Measurements from ENCODE around the gene CDHR5. TPM values are rescaled to one million over a fixed set of nuclear protein-coding genes. Genes with fewer than 3 reads are reported as not detected.

Gene CDHR5
- total RNA-seq, 1 experiment from 2014 or later = not detected

DNA sequence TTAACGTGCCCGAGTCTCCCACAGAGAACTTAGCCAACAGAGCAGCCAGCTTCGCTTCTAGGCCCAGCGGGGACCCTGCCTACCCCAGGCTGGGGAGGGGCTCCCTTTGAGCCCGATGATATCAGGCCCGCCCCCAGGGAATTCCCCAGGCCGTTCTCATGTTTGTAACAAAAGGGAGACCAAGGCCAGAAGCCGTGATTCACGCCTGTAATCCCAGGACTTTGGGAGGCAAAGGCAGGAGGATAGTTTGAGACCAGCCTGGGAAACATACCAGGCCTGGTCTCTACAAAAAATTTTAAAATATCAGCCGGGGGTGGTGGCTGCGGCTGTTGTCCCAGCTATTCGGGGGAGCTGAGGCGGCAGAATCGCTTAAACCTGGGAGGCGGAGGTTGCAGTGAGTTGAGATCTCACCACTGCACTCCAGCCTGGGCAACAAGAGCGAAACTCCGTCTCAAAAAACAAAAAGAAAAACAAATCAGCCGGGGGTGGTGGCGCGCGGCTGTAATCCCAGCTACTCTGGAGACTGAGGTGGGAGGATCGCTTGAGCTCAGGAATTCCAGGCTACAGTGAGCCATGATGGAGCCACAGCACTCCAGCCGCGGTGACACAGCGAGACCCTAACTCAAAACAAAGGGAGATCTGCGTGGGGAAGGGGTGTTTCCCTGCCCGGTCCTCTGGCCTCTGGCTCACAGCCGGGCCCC, 14.0 kb upstream of the CDHR5 start:
- Histone ChIP-seq H3K36me3 (replicated peaks; ENCODE audit: control insufficient read depth, insufficient read depth, low read length) (no peaks in the 10 kb centered on the region), H3K4me3 (ENCODE audit: insufficient read depth, low read depth, low read length) (peak overlapping the region; percentile 20; the same call in 1 of the 2 replicates), H3K27me3 (ENCODE audit: control insufficient read depth, insufficient read depth, low read length) (peaks cover 33% of the 10 kb centered on the region)
- DNase-seq = peak; percentile 93

DNA sequence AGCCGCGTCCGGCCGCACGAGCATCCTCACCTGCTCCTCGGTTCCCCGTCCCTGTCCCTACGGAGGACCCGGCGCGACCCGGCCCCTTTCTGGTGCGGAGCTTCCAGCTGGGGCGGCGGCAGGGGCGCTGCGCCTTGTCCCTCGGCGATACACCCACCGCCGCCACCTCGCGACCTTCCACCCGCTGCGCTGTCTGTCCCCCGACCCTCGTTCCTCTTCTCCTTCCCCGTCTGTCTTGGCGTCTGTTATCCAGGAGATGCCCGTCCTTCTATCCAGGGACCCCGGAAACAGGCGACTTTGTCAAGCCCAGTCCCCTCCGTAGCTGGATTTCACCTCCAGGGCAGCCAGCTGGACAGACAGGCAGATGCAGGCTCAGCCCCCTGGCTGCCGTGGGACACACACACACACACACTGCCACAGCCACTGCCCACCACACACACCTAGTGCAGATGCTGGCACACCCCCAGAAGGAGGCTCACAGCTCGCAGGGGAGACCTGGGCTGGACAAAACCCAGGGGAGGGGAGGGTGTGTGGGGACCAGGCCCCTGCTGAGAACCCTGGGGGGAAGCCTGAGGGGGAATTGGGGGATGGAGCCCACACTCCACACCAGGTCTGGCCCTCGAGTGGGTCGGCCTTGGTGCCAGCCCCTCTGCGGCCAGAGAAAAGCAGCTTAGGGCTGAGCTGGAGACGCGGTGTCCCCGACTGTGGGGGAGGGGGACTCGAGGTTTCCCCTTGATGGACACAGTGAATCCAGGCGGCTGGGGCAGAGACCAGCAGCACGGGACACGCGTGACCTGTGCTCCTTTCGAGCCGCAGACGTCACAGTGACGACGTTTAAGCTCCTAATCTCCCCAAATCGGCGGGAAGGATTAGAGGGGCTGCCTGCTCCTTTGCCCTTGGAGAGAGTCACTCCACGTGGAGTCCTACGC, 13.1 kb upstream of the CDHR5 start:
- Histone ChIP-seq H3K36me3 (replicated peaks; ENCODE audit: control insufficient read depth, insufficient read depth, low read length) (no peaks in the 10 kb centered on the region), H3K27me3 (ENCODE audit: control insufficient read depth, insufficient read depth, low read length) (peaks cover 33% of the 10 kb centered on the region), H3K4me3 (ENCODE audit: insufficient read depth, low read depth, low read length) (peak overlapping the region; percentile 39)
- peak; percentile 79 for DNase-seq

DNA sequence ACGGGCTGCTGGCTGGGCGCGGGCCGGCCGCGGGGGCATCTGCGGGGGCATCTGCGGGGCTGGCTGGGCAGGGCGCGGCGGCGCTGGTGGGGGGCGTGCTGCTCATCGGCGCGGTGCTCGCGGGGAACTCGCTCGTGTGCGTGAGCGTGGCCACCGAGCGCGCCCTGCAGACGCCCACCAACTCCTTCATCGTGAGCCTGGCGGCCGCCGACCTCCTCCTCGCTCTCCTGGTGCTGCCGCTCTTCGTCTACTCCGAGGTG, 12.5 kb upstream of the CDHR5 start:
- H3K4me3 ChIP-seq (ENCODE audit: insufficient read depth, low read depth, low read length) = peak overlapping the region; percentile 39
- H3K36me3 ChIP-seq (replicated peaks; ENCODE audit: control insufficient read depth, insufficient read depth, low read length) = no peaks in the 10 kb centered on the region
- no peak for DNase-seq
- peaks cover 33% of the 10 kb centered on the region for H3K27me3 ChIP-seq (ENCODE audit: control insufficient read depth, insufficient read depth, low read length)

DNA sequence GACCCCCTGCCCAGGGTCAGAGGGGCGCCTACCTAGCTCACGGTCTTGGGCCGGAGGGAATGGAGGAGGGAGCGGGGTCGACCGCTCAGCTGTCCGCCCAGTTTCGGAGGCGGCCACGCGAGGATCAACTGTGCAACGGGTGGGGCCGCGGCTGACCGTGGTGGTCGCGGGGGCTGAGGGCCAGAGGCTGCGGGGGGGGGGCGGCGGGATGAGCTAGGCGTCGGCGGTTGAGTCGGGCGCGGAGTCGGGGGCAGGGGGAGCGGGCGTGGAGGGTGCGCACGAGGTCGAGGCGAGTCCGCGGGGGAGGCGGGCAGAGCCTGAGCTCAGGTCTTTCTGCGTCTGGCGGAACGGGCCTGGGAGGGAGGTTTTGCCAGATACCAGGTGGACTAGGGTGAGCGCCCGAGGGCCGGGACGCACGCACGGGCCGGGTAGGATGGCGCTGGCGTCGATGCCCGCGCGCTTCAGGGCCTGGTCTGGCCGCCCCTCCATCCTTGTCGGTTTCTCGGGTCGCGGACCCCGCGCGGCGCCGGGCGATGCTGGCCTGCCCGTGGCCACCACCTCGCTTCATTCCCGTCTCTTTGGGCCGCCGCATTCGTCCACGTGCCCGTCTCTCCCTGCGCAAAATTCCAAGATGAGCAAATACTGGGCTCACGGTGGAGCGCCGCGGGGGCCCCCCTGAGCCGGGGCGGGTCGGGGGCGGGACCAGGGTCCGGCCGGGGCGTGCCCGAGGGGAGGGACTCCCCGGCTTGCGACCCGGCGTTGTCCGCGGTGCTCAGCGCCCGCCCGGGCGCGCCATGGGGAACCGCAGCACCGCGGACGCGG, 12.0 kb upstream of the CDHR5 start, which contains the start of gene DRD4:
Gene DRD4, plus strand, starts transcription at position 759 of the 822 bp plus-strand sequence. Its CDS starts 36 bp downstream, at position 795.
- Histone ChIP-seq H3K27me3 (ENCODE audit: control insufficient read depth, insufficient read depth, low read length) (peaks cover 33% of the 10 kb centered on the region), H3K36me3 (replicated peaks; ENCODE audit: control insufficient read depth, insufficient read depth, low read length) (no peaks in the 10 kb centered on the region), H3K4me3 (ENCODE audit: insufficient read depth, low read depth, low read length) (peak within 1 kb of the TSS; percentile 39)
- peak; percentile 94 for DNase-seq

DNA sequence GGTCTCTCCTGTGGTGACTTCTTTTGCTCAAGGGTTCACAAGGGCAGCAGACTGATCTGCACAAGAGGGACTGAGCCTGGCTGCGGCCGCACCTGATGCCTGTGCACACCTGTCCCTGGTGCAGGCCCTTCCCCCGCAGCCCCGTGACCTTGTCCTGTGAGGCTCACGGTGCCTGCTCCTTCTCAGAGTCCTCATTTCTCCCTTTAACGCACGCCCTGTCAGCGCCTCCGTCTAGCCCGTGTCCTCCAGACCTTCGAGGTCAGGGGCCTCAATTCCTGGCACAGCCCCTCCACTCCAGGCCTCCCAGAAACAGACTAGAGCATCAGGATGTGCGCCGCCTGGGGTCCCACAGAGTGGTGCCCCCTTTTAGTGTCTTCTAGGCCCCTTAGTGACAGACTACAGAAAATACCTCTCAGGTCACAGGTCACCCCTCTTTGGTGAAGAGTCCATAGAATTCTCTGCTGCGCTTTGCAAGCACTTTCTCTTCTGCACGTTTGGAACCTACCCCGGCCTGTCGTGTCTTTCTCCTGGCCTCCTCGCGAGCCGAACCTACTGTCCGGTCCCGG, 11.3 kb upstream of the CDHR5 start:
- peak; percentile 52 for DNase-seq
- H3K36me3 ChIP-seq (replicated peaks; ENCODE audit: control insufficient read depth, insufficient read depth, low read length) = no peaks in the 10 kb centered on the region
- no peak overlapping the region; the same call in 1 of the 2 replicates for H3K4me3 ChIP-seq (ENCODE audit: insufficient read depth, low read depth, low read length)
- H3K27me3 ChIP-seq (ENCODE audit: control insufficient read depth, insufficient read depth, low read length) = peaks cover 33% of the 10 kb centered on the region

DNA sequence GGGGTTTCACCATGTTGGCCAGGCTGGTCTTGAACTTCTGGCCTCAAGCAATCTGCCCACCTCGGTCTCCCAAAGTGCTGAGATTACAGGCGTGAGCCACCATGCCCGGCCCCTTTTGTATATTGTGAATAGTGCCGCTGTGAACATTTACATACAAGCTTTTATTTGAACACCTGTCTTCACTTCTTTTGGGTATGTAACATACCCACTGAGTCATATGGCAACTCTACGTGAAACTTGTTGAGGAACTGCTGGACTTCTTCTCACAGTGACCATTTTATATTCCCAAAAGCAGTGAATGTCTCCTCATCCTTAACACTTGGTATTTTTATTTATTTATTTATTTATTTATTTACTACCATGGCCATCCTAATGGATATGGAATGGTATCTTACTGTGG, 6.1 kb upstream of the CDHR5 start:
- Histone ChIP-seq H3K27me3 (ENCODE audit: control insufficient read depth, insufficient read depth, low read length) (no peaks in the 10 kb centered on the region; the same call in 1 of the 2 replicates), H3K36me3 (replicated peaks; ENCODE audit: control insufficient read depth, insufficient read depth, low read length) (no peaks in the 10 kb centered on the region), H3K4me3 (ENCODE audit: insufficient read depth, low read depth, low read length) (no peak overlapping the region)
- DNase-seq = no peak

DNA sequence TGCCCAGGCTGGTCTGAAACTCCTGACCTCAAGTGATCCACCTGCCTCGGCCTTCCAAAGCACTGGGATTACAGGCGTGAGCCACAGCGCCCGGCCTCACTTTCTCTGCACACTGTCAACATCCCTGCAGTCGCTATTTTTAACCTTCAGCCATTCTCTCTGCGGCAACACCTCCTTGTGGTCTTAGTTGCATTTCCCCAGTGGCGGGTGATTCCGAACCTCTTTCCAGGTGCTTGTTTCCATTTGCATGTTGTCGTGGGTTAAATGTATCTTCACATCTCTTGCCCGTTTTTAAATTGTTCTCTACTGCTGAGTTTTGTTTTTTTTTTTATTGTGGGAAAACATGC, 4.5 kb upstream of the CDHR5 start:
- Histone ChIP-seq H3K4me3 (ENCODE audit: insufficient read depth, low read depth, low read length) (no peak overlapping the region), H3K27me3 (ENCODE audit: control insufficient read depth, insufficient read depth, low read length) (no peaks in the 10 kb centered on the region; the same call in 1 of the 2 replicates), H3K36me3 (replicated peaks; ENCODE audit: control insufficient read depth, insufficient read depth, low read length) (no peaks in the 10 kb centered on the region)
- DNase-seq = no peak

DNA sequence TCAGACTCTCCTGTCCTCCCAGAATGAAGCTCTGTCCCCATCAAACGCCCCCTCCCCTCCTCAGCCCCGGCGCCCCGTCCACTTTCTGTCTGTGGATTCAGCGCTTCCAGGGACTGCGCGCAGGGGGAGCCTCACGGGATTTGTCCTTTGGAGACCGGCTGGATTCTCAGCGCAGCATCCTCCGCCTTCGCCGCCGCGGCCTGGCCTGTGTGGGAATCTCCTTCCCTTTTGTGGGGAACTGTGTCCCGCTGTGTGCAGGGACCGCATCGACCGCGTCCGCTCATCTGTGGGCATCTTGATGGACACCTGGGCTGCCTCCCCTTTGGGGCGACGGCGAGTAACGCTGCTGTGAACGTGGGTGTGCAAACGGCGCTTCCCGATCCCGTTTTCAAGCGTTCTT, 3.3 kb upstream of the CDHR5 start:
- no peak overlapping the region for H3K4me3 ChIP-seq (ENCODE audit: insufficient read depth, low read depth, low read length)
- H3K36me3 ChIP-seq (replicated peaks; ENCODE audit: control insufficient read depth, insufficient read depth, low read length) = no peaks in the 10 kb centered on the region
- DNase-seq = no peak
- H3K27me3 ChIP-seq (ENCODE audit: control insufficient read depth, insufficient read depth, low read length) = no peaks in the 10 kb centered on the region; the same call in 1 of the 2 replicates

DNA sequence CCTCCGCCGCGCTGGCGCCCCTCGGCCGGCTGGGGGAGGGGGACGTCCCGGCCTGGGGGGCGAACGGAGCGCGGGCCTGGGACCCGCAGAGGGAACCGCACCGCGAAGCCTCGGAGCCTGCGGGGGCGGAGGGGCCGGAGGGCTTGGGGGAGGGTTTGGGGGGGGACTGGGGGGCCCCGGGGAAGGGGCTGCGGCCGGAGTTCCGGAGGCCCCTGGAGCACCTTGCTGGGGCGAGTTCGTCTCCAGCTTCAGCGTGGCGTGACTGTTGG, 2.5 kb upstream of the CDHR5 start:
- Histone ChIP-seq H3K4me3 (ENCODE audit: insufficient read depth, low read depth, low read length) (no peak overlapping the region), H3K36me3 (replicated peaks; ENCODE audit: control insufficient read depth, insufficient read depth, low read length) (no peaks in the 10 kb centered on the region), H3K27me3 (ENCODE audit: control insufficient read depth, insufficient read depth, low read length) (no peaks in the 10 kb centered on the region; the same call in 1 of the 2 replicates)
- DNase-seq = no peak

DNA sequence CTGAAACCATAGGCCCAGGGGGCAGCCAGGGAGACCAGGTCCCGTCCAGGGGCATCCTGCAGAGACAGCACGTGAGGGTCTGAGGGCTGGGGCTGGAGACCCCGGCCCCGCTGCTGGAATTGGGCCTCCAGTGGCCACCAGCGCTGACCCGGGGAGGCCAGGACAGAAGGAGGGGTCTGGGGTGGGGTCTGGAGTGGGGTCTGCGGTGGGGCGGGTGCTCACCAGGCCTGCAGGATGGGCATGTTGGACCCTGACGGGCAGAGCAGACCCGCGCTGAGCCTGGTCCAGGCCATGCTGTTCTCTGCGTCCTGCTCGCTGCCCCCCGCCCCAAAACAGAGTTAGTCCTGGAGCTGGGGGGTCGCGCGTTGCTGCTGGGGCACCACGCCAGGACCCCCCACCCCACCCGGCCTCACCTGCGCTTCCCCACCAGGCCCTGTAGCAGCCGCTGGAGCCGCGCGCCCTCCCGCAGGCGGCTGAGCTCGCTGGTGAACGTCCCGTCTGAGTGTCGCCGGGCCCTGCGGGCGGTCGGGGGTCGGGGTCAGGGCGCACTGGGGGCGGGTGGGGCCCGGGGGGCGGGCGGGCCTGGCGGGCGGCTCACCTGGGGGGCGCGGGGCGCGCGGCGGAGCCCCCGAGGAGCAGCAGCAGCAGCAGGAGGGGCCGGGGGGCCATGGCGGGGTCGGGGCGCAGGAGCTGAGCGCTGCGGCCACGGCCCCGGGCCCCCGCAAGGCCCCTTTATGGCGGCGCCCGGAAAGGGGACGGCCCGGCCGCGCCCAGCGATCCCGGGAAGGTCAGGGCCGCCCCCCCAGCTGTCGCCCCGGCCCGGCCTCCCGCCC, 1.9 kb upstream of the CDHR5 start, which contains the start of gene SCT:
Gene SCT, minus strand, starts transcription at position 707 of the 833 bp plus-strand sequence. Its CDS starts 38 bp downstream, at position 669.
- peak; percentile 92 for DNase-seq
- Histone ChIP-seq H3K4me3 (ENCODE audit: insufficient read depth, low read depth, low read length) (no peak within 1 kb of the TSS; the same call in 1 of the 2 replicates), H3K27me3 (ENCODE audit: control insufficient read depth, insufficient read depth, low read length) (no peaks in the 10 kb centered on the region; the same call in 1 of the 2 replicates), H3K36me3 (replicated peaks; ENCODE audit: control insufficient read depth, insufficient read depth, low read length) (no peaks in the 10 kb centered on the region)

DNA sequence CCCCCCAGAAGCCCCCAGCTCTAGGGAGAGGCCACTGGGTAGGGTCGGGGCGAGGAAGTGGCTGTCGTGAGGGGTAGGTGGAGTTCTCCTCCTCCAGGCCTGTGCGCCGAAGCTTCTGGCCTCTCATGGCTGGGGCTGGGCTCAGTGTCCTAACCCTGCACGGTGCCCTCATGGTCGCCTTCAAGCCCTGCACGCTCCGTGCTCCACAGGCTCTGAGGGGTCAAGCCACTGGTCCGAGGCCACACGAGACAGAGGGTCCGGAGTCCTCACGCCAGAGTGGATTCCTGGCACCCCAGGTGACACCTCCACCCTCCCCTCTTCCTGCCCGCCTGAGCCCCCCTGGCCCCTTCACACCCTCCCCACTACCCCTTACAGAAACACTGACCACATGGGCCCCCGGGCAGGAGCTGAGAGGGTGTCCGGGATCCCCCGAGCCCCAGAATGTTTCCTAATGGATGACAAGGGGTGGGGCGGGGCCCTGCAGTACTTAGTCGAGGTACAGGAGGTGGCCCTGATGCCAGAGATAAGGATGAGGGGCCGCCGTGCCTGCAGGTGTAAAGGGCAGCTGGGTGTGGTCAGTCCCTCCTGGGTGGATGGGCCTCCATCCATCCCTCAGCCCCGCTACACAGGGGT, 997 bp upstream of the CDHR5 start:
- no peak overlapping the region for H3K4me3 ChIP-seq (ENCODE audit: insufficient read depth, low read depth, low read length)
- no peaks in the 10 kb centered on the region for H3K36me3 ChIP-seq (replicated peaks; ENCODE audit: control insufficient read depth, insufficient read depth, low read length)
- DNase-seq = no peak
- no peaks in the 10 kb centered on the region; the same call in 1 of the 2 replicates for H3K27me3 ChIP-seq (ENCODE audit: control insufficient read depth, insufficient read depth, low read length)

DNA sequence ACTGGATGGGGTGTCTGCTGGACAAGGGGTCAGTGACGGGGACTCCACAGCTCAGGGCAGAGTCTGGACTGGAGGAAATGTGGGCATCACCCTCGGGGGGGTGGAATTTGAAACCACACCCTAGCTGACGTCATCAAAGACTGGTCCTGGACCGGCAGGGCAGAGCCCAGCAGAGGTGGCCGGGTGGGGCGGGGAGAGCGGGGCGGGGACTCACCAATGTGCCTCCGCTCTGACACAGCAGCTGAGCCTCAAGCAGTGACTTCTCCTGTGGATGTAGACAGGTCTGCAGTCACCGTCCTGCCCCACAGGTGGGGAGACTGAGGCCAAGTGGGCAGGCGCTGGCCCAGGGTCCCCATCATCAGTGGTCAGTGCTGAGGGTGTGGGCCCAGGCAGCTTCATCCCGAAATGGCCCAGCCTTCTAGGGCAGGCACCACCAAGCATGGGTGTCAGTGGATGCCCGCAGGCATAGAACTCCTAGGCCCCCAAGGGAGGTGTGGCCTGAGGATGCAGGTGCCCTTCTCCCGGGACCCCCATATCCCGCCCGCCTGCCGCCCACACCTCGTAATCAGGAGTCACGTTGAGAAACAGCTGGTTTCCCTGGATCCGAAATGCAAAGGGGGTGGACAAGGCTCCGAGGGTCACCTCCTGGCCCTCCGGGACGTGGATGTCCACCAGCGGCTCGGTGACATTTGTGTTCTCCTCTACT, 603 bp downstream of the CDHR5 start:
- Histone ChIP-seq H3K27me3 (ENCODE audit: control insufficient read depth, insufficient read depth, low read length) (no peaks in the 10 kb centered on the region; the same call in 1 of the 2 replicates), H3K36me3 (replicated peaks; ENCODE audit: control insufficient read depth, insufficient read depth, low read length) (no peaks in the 10 kb centered on the region)
- no peak for DNase-seq

More for the DNA sequence above, 603 bp downstream of the CDHR5 start:
- H3K4me3 ChIP-seq (ENCODE audit: insufficient read depth, low read depth, low read length) = no peak overlapping the region

Measured in H7 (cell line).